ENCODE data around the gene DNAH8.

- TF ChIP-seq, protein P1, sequence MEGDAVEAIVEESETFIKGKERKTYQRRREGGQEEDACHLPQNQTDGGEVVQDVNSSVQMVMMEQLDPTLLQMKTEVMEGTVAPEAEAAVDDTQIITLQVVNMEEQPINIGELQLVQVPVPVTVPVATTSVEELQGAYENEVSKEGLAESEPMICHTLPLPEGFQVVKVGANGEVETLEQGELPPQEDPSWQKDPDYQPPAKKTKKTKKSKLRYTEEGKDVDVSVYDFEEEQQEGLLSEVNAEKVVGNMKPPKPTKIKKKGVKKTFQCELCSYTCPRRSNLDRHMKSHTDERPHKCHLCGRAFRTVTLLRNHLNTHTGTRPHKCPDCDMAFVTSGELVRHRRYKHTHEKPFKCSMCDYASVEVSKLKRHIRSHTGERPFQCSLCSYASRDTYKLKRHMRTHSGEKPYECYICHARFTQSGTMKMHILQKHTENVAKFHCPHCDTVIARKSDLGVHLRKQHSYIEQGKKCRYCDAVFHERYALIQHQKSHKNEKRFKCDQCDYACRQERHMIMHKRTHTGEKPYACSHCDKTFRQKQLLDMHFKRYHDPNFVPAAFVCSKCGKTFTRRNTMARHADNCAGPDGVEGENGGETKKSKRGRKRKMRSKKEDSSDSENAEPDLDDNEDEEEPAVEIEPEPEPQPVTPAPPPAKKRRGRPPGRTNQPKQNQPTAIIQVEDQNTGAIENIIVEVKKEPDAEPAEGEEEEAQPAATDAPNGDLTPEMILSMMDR (IDR thresholded peaks at IDR 0.05; ENCODE audit: low read depth, low read length), result no peak
- no peak for TF ChIP-seq EZH2phosphoT487 (IDR thresholded peaks at IDR 0.05; ENCODE audit: low read depth)
Observed at GRCh38 chr6:38938741-38939140, 223.6 kb downstream of the DNAH8 start.

All from OCI-LY3 (cell line).